HG02759 (cell line): ENCODE measurements around the gene LAMTOR4.
"Not testable (repeated sequence)": the region's sequence is repeated elsewhere in the genome, so short reads cannot be mapped to it uniquely, and the experiment has no call there.

Source experiments
- ATAC-seq: cut with Tn5 transposase; IDR thresholded peaks from one replicate; pipeline ENCODE4 v1.9.1; 2021; ENCODE audit warnings: mild to moderate bottlenecking, moderate library complexity; ENCODE audit not compliant: unreplicated experiment

Gene LAMTOR4

DNA sequence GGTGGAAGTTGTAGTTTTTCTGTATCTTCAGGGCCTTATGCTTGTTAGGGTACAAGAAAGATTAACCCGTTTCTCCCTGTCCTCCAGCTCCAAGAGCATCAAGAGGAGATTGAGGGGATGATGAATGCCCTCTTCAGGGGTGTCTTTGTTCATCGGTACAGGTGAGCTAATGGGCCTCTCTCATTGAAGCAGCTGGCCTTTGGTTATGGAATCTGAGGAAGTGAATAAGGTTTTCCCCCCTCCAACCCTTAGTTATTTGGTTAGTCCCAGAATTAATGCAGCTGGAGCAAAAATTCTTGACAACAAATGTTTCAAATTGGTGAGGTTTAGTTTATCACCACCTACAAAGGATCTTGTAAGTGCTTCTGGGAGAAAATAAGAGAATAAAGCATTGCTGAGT lies 46.5 kb downstream of the LAMTOR4 start:
- ATAC-seq, result no peak

DNA sequence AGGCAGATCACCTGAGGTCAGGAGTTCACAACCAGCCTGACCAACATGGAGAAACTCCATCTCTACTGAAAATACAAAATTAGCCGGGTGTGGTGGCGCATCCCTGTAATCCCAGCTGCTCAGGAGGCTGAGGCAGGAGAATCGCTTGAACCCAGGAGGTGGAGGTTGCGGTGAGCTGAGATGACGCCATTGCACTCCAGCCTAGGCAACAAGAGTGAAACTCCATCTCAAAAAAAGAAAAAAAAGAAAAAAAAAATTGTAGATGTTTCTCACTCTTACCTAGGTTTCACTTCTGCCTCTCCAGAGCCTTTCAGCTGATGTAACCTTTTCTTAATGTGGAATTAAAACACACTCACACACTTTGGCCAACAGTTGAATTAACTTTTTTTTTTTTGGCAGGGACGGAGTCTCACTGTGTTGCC lies 47.2 kb downstream of the LAMTOR4 start:
- ATAC-seq, result not testable (repeated sequence)

DNA sequence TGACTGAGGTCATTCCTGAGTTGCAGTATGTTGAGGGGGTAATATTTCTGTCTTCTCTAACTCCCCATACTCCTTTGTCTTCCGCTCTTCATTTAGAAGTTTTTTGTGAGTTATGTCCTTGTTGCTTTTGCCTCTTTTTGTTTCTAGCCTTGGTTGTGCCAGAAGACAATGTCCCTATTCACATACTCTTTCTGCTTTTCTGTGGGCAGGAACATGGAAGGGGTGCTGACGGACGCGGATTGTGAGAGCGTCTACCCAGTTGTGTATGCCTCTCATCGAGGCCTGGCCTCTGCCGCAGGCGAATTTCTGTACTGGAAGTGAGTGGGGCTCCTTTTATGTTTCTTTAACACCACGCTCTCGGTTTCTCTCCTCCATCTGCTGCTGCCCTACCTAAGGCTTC lies 49.5 kb downstream of the LAMTOR4 start:
- no peak for ATAC-seq

DNA sequence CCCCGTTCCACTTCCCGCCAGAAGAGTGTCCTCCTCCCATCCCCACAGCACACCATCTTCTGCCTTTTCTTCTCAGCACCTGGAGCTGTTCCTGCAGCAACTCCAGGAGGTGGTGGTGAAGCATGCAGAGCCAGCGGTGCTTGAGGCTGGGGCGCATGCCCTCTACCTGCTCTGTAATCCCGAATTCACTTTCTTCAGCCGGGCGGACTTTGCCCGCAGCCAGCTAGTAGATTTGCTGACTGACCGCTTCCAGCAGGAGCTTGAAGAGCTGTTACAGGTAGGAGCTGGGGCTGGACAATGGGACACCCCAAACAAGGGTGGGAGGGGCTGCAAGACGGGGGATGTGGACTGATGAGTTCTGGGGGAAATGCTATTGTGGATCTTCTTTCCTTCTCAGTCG lies 52.0 kb downstream of the LAMTOR4 start:
- no peak for ATAC-seq
